Mucosa of stomach (tissue), 1 donor: Measurements from ENCODE around the gene NCCRP1.

Experiments
- H3K27me3 ChIP-seq: one replicate; pipeline ENCODE4 v1.7.0; 2013; ENCODE audit warnings: mild to moderate bottlenecking, low read length; ENCODE audit not compliant: control insufficient read depth, insufficient read depth
- H3K36me3 ChIP-seq: one replicate; pipeline ENCODE4 v1.7.0; 2013; ENCODE audit warnings: low read length; ENCODE audit not compliant: control insufficient read depth, insufficient read depth
- H3K4me1 ChIP-seq: one replicate; pipeline ENCODE4 v1.7.0; 2013; ENCODE audit warnings: mild to moderate bottlenecking, low read length; ENCODE audit not compliant: control insufficient read depth, insufficient read depth
- H3K4me3 ChIP-seq: one replicate; pipeline ENCODE4 v1.7.0; 2013; ENCODE audit warnings: low read length
- H3K9ac ChIP-seq: one replicate; pipeline ENCODE4 v1.7.0; 2013; ENCODE audit warnings: mild to moderate bottlenecking, low read length, moderate library complexity
- H3K9me3 ChIP-seq: one replicate; pipeline ENCODE4 v1.7.0; 2013; ENCODE audit warnings: mild to moderate bottlenecking, low read length, moderate library complexity; ENCODE audit not compliant: control insufficient read depth
- donor health status: Pancreatic carcinoma.

Gene NCCRP1

GRCh38 chr19:39192846-39193245 is 3.9 kb upstream of the NCCRP1 start:
- Histone ChIP-seq H3K9me3 (no peaks in the 10 kb centered on the region), H3K4me3 (no peak overlapping the region), H3K36me3 (no peaks in the 10 kb centered on the region), H3K4me1 (peaks cover 3% of the 10 kb centered on the region), H3K27me3 (peaks cover 31% of the 10 kb centered on the region), H3K9ac (no peak overlapping the region)

GRCh38 chr19:39193803-39194202 is 3.0 kb upstream of the NCCRP1 start:
- no peaks in the 10 kb centered on the region for H3K9me3 ChIP-seq
- no peak overlapping the region for H3K4me3 ChIP-seq
- peaks cover 3% of the 10 kb centered on the region for H3K4me1 ChIP-seq
- H3K9ac ChIP-seq, result no peak overlapping the region
- no peaks in the 10 kb centered on the region for H3K36me3 ChIP-seq
- H3K27me3 ChIP-seq, result peaks cover 37% of the 10 kb centered on the region

GRCh38 chr19:39194832-39195542 is 1.8 kb upstream of the NCCRP1 start:
- Histone ChIP-seq H3K9me3 (no peaks in the 10 kb centered on the region), H3K36me3 (no peaks in the 10 kb centered on the region), H3K9ac (no peak overlapping the region), H3K4me1 (peaks cover 6% of the 10 kb centered on the region), H3K4me3 (no peak overlapping the region), H3K27me3 (peaks cover 40% of the 10 kb centered on the region)

- no peak overlapping the region for H3K9ac ChIP-seq
- no peak overlapping the region for H3K4me3 ChIP-seq
- no peaks in the 10 kb centered on the region for H3K9me3 ChIP-seq
- H3K36me3 ChIP-seq, result no peaks in the 10 kb centered on the region
- peaks cover 46% of the 10 kb centered on the region for H3K27me3 ChIP-seq
- peaks cover 6% of the 10 kb centered on the region for H3K4me1 ChIP-seq
Observed at GRCh38 chr19:39195755-39196154, 1.0 kb upstream of the NCCRP1 start.

GRCh38 chr19:39196320-39196719 is 444 bp upstream of the NCCRP1 start:
- peaks cover 51% of the 10 kb centered on the region for H3K27me3 ChIP-seq
- no peak overlapping the region for H3K9ac ChIP-seq
- no peaks in the 10 kb centered on the region for H3K36me3 ChIP-seq
- H3K4me3 ChIP-seq, result no peak overlapping the region
- H3K4me1 ChIP-seq, result peaks cover 6% of the 10 kb centered on the region
- no peaks in the 10 kb centered on the region for H3K9me3 ChIP-seq

- no peak overlapping the region for H3K4me3 ChIP-seq
- peaks cover 55% of the 10 kb centered on the region for H3K27me3 ChIP-seq
Observed at GRCh38 chr19:39197808-39198207, 1.0 kb downstream of the NCCRP1 start.

GRCh38 chr19:39199025-39199424 is 2.3 kb downstream of the NCCRP1 start:
- no peak overlapping the region for H3K9ac ChIP-seq
- no peaks in the 10 kb centered on the region for H3K36me3 ChIP-seq
- H3K9me3 ChIP-seq, result no peaks in the 10 kb centered on the region
- peaks cover 64% of the 10 kb centered on the region for H3K27me3 ChIP-seq
- peaks cover 6% of the 10 kb centered on the region for H3K4me1 ChIP-seq
- H3K4me3 ChIP-seq, result no peak overlapping the region

More at GRCh38 chr19:39197808-39198207, 1.0 kb downstream of the NCCRP1 start:
- Histone ChIP-seq H3K9ac (no peak overlapping the region), H3K36me3 (no peaks in the 10 kb centered on the region), H3K4me1 (peaks cover 6% of the 10 kb centered on the region), H3K9me3 (no peaks in the 10 kb centered on the region)

GRCh38 chr19:39200066-39200802 is 3.5 kb downstream of the NCCRP1 start:
- Histone ChIP-seq H3K9ac (no peak overlapping the region), H3K4me1 (peaks cover 12% of the 10 kb centered on the region), H3K9me3 (no peaks in the 10 kb centered on the region), H3K4me3 (no peak overlapping the region), H3K36me3 (no peaks in the 10 kb centered on the region), H3K27me3 (peaks cover 61% of the 10 kb centered on the region)

GRCh38 chr19:39200803-39201115 is 4.0 kb downstream of the NCCRP1 start:
- Histone ChIP-seq H3K4me3 (no peak overlapping the region), H3K27me3 (peaks cover 56% of the 10 kb centered on the region), H3K9ac (no peak overlapping the region), H3K4me1 (peaks cover 13% of the 10 kb centered on the region), H3K36me3 (no peaks in the 10 kb centered on the region), H3K9me3 (no peaks in the 10 kb centered on the region)

- no peaks in the 10 kb centered on the region for H3K36me3 ChIP-seq
- no peaks in the 10 kb centered on the region for H3K9me3 ChIP-seq
- H3K4me1 ChIP-seq, result peaks cover 13% of the 10 kb centered on the region
- no peak overlapping the region for H3K9ac ChIP-seq
- H3K27me3 ChIP-seq, result peaks cover 34% of the 10 kb centered on the region
- H3K4me3 ChIP-seq, result no peak overlapping the region
Observed at GRCh38 chr19:39202998-39203355, 6.2 kb downstream of the NCCRP1 start.

GRCh38 chr19:39203372-39204341 is 6.9 kb downstream of the NCCRP1 start, which contains the start of gene SYCN:
TSS of gene SYCN (minus strand) at chr19:39204263. CDS start at chr19:39204254, 9 bp downstream.
- no peaks in the 10 kb centered on the region for H3K9me3 ChIP-seq
- H3K9ac ChIP-seq, result no peak within 1 kb of the TSS
- H3K4me1 ChIP-seq, result peaks cover 13% of the 10 kb centered on the region
- peaks cover 29% of the 10 kb centered on the region for H3K27me3 ChIP-seq
- H3K36me3 ChIP-seq, result no peaks in the 10 kb centered on the region
- no peak within 1 kb of the TSS for H3K4me3 ChIP-seq

- no peaks in the 10 kb centered on the region for H3K9me3 ChIP-seq
- peaks cover 10% of the 10 kb centered on the region for H3K4me1 ChIP-seq
- no peak overlapping the region for H3K4me3 ChIP-seq
- H3K27me3 ChIP-seq, result peaks cover 22% of the 10 kb centered on the region
- no peaks in the 10 kb centered on the region for H3K36me3 ChIP-seq
- no peak overlapping the region for H3K9ac ChIP-seq
Observed at GRCh38 chr19:39205449-39205764, 8.6 kb downstream of the NCCRP1 start.
